Esophagus squamous epithelium (tissue), 5 donors: ENCODE measurements around the gene CALCOCO2. TPM values are rescaled to one million over a fixed set of nuclear protein-coding genes. Genes with fewer than 3 reads are reported as not detected.
"Not testable (repeated sequence)": the region's sequence is repeated elsewhere in the genome, so short reads cannot be mapped to it uniquely, and the experiment has no call there.

ENCODE experiments used
- DNase-seq: peaks from one replicate; lab custom pipeline; 2025; lab: John Stamatoyannopoulos, UW
- H3K27ac ChIP-seq, 4 donors: fragments of 200-600 bp; sonication (generic); one replicate each; pipeline ENCODE4 v1.5.1; 2016 to 2019; ENCODE audit warnings: mild to moderate bottlenecking in 1 of 4
- H3K27me3 ChIP-seq, 4 donors: fragments of 200-600 bp; sonication (generic); 1 replicate in 3 of 4; 2 replicates in 1 of 4; pipeline versions ENCODE4 v1.5.1 to v1.6.0; 2017 to 2021; ENCODE audit warnings: antibody characterized with exemption in 1 of 4
- H3K36me3 ChIP-seq, 3 donors: fragments of 200-600 bp; sonication (generic); one replicate each; pipeline ENCODE4 v1.5.1; 2016 to 2019
- H3K4me1 ChIP-seq, 3 donors: fragments of 200-600 bp; sonication (generic); one replicate each; pipeline ENCODE4 v1.5.1; 2017 to 2019
- H3K4me3 ChIP-seq, 4 donors: fragments of 200-600 bp; sonication (generic); 1 replicate in 3 of 4; 2 replicates in 1 of 4; pipeline ENCODE4 v1.5.1; 2016 to 2019; ENCODE audit warnings: mild to moderate bottlenecking in 2 of 4, moderate library complexity in 1 of 4
- H3K9me3 ChIP-seq, 3 donors: fragments of 200-600 bp; sonication (generic); one replicate each; pipeline ENCODE4 v1.5.1; 2016 to 2019
- CTCF ChIP-seq, 6 experiments: fragments of 450-650 bp in 4 of 6; fragments of 200-600 bp in 2 of 6; sonication (generic) in 2 of 6; IDR thresholded peaks; one replicate each; pipeline ENCODE4 v1.5.1; 2016 to 2019; ENCODE audit warnings: antibody characterized with exemption in 6 of 6, mild to moderate bottlenecking in 4 of 6, moderate library complexity in 4 of 6
- POLR2A ChIP-seq, 4 donors: fragments of 450-650 bp; IDR thresholded peaks; one replicate each; pipeline ENCODE4 v1.6.1; 2017; ENCODE audit warnings: antibody characterized with exemption in 4 of 4, mild to moderate bottlenecking in 4 of 4, moderate library complexity in 3 of 4
- WGBS, 2 donors: methylation state at CpG; one replicate each; pipeline ENCODE4 v1.1.5; 2018; 5-methylcytosine and 5-hydroxymethylcytosine counted together
- intact Hi-C: fragments of 100-400 bp; cut with DNase I; formaldehyde crosslinking; loops from one replicate; pipeline ENCODE4 v1.15.0; 2022
- total RNA-seq, 4 donors: library from RNA; depleted of rRNA; stranded (reverse); fragments of >200 nt; gene quantifications; one replicate each; pipeline ENCODE4 v1.1.0, GENCODE V29; 2016
- donor health status: DM: yes; HTN: yes; CAD: no.

CALCOCO2 gene
- total RNA-seq, 4 donors from 2014 or later: 62.3 to 129 (median 79.4) TPM

GRCh38 chr17:48869821-48870318 lies 39.0 kb downstream of the CALCOCO2 start:
- H3K4me1 ChIP-seq: peaks cover 0 to 26% (median 3%) of the 10 kb centered on the region in 3 donors
- WGBS, 2 donors: 70 to 79% methylated on average over 6 of the region's 6 CpGs
- H3K36me3 ChIP-seq: peaks cover 0 to 19% (median 5%) of the 10 kb centered on the region in 3 donors
- DNase-seq: no peak
- no peak overlapping the region for H3K27ac ChIP-seq
- no peak for TF ChIP-seq CTCF (IDR thresholded peaks at IDR 0.05)
- no peak for TF ChIP-seq POLR2A (IDR thresholded peaks at IDR 0.05)
- H3K9me3 ChIP-seq: no peaks in the 10 kb centered on the region
- no peaks in the 10 kb centered on the region for H3K27me3 ChIP-seq
- H3K4me3 ChIP-seq: no peak overlapping the region
- intact Hi-C loops: no loop called here

- Histone ChIP-seq H3K4me1 (peaks cover 0 to 26% (median 3%) of the 10 kb centered on the region in 3 donors), H3K27me3 (no peaks in the 10 kb centered on the region), H3K36me3 (peaks cover 0 to 7% (median 0%) of the 10 kb centered on the region in 3 donors), H3K4me3 (no peak overlapping the region), H3K9me3 (no peaks in the 10 kb centered on the region), H3K27ac (peak overlapping the region in 2 of 4 donors; percentile 38 to 53)
- intact Hi-C loops: no loop called here
- WGBS, 2 donors: 52 to 61% methylated on average over 4 of the region's 4 CpGs
- DNase-seq: no peak
- no peak for TF ChIP-seq CTCF (IDR thresholded peaks at IDR 0.05)
- no peak for TF ChIP-seq POLR2A (IDR thresholded peaks at IDR 0.05)
Measured at GRCh38 chr17:48871035-48871550, 40.3 kb downstream of the CALCOCO2 start.

GRCh38 chr17:48871551-48872351 lies 40.9 kb downstream of the CALCOCO2 start:
- H3K9me3 ChIP-seq: no peaks in the 10 kb centered on the region
- DNase-seq: no peak
- H3K4me1 ChIP-seq: peaks cover 0 to 26% (median 3%) of the 10 kb centered on the region in 3 donors
- no peak for TF ChIP-seq POLR2A (IDR thresholded peaks at IDR 0.05)
- no peak for TF ChIP-seq CTCF (IDR thresholded peaks at IDR 0.05)
- peak overlapping the region in 3 of 4 donors; percentile 38 to 53 (median 42) for H3K27ac ChIP-seq
- intact Hi-C loops: no loop called here
- 52 to 58% methylated on average over 9 to 11 of the region's 11 CpGs for WGBS, 2 donors
- H3K27me3 ChIP-seq: peaks cover 0 to 3% (median 0%) of the 10 kb centered on the region in 4 donors
- peaks cover 0 to under 1% (median 0%) of the 10 kb centered on the region in 3 donors for H3K36me3 ChIP-seq
- H3K4me3 ChIP-seq: no peak overlapping the region

- H3K9me3 ChIP-seq, H3K36me3 ChIP-seq, H3K4me3 ChIP-seq, DNase-seq, intact Hi-C loops: not testable (repeated sequence)
- peak overlapping the region in 3 of 4 donors; percentile 38 to 53 (median 42) for H3K27ac ChIP-seq
- peaks cover 0 to 26% (median 3%) of the 10 kb centered on the region in 3 donors for H3K4me1 ChIP-seq
- peaks cover 0 to 10% (median 0%) of the 10 kb centered on the region in 4 donors for H3K27me3 ChIP-seq
- 75 to 83% methylated on average over 3 of the region's 3 CpGs for whole genome bisulfite sequencing, 2 donors
Measured at GRCh38 chr17:48872409-48872808, 41.6 kb downstream of the CALCOCO2 start.

- TF ChIP-seq POLR2A (IDR thresholded peaks at IDR 0.05) (no peak), CTCF (IDR thresholded peaks at IDR 0.05) (no peak)
- H3K9me3 ChIP-seq: no peaks in the 10 kb centered on the region
- whole genome bisulfite sequencing, 2 donors: 57 to 75% methylated on average over 1 of the region's 1 CpG
- no peaks in the 10 kb centered on the region for H3K36me3 ChIP-seq
- intact Hi-C loops: no loop called here
- no peak overlapping the region for H3K4me3 ChIP-seq
- H3K27me3 ChIP-seq: peaks cover 0 to 18% (median 0%) of the 10 kb centered on the region in 4 donors
- peaks cover 0 to 26% (median 3%) of the 10 kb centered on the region in 3 donors for H3K4me1 ChIP-seq
- peak overlapping the region in 3 of 4 donors; percentile 31 to 53 (median 38) for H3K27ac ChIP-seq
- DNase-seq: no peak
Measured at GRCh38 chr17:48873209-48873608, 42.4 kb downstream of the CALCOCO2 start.
